Neutrophil (primary cell): ENCODE results near the gene STPG4.
"Not testable (repeated sequence)": the region's sequence is repeated elsewhere in the genome, so short reads cannot be mapped to it uniquely, and the experiment has no call there.

Experiments used
- H3K27ac ChIP-seq: fragments of 200-600 bp; sonication (generic); 2 replicates; pipeline ENCODE4 v1.5.1; 2016; ENCODE audit warnings: mild to moderate bottlenecking, moderate library complexity
- H3K27me3 ChIP-seq: fragments of 200-600 bp; sonication (generic); 2 replicates; pipeline ENCODE4 v1.6.0; 2016; ENCODE audit warnings: mild to moderate bottlenecking
- H3K36me3 ChIP-seq: fragments of 200-600 bp; sonication (generic); 2 replicates; pipeline ENCODE4 v1.5.1; 2017
- H3K4me1 ChIP-seq, 2 experiments: fragments of 200-600 bp in 1 of 2; sonication (generic) in 1 of 2; 1 replicate in 1 of 2; 2 replicates in 1 of 2; pipeline versions ENCODE4 v1.5.1 to v1.6.1; 2013 to 2016; ENCODE audit warnings: low read depth in 1 of 2, low read length in 1 of 2, mild to moderate bottlenecking in 1 of 2, moderate library complexity in 1 of 2; ENCODE audit not compliant: control insufficient read depth in 1 of 2, insufficient read depth in 1 of 2
- H3K4me3 ChIP-seq, 2 experiments: fragments of 200-600 bp in 1 of 2; sonication (generic) in 1 of 2; 1 replicate in 1 of 2; 2 replicates in 1 of 2; pipeline ENCODE4 v1.5.1; 2013 to 2016; ENCODE audit warnings: low read depth in 1 of 2, low read length in 1 of 2, mild to moderate bottlenecking in 1 of 2, moderate library complexity in 1 of 2
- H3K9me3 ChIP-seq: fragments of 200-600 bp; sonication (generic); 2 replicates; pipeline ENCODE4 v1.5.1; 2016
- TF ChIP-seq, protein P1 (sequence below): fragments of 200-600 bp; sonication (generic); IDR thresholded peaks from 2 replicates; pipeline ENCODE4 v1.5.1; 2016; ENCODE audit warnings: antibody characterized with exemption

Gene STPG4

DNA sequence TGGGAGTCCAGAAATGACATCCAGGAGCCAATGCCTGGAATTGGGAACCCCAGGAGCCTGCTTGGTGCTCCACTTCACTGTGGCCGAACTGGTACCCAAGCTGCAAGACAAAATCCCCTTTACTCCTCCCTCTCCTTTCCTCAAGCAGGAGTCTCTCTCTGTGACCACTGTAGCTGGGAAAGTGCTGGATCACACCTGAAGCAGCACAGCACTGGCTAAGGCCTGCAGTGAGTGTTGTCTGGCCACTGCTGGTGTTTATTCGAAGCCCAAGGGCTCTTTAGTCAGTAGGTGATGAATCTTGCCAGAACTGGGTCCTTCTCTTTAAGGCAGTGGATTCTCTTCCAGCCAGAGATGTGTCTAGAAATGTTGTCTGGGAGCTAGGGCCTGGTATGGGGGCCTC is 26.4 kb downstream of the STPG4 start:
- H3K36me3 ChIP-seq: no peaks in the 10 kb centered on the region

DNA sequence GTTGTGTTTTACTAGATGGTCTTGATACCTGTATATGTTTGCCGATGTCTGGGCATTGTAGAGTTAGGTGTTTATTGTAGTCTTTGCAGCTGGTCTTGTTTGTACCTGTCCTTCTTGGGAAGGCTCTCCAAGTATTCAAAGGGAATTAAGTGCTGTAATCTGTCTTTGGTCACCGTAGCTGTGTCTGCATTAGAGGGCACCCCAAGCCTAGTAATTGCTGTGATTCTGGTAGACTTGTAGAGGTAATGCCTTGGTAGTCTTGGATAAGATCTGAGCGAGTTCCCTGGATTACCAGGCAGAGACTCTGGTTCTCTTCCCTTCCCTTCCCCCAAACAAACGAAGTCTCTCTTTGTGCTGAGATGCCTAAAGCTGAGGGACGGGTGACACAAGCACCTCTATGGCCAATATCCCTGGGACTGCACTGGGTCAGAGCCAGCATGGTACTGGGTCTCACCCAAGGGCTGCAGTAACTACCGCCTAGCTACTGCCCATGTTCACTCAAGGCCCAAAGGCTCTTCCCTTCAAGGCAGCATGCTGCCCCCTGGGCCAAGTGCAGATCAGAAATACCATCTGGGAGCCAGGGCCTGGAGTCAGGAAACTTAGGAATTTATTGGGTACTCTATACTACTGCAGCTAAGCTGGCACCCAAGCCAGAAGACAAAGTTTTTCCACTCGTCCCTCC is 27.1 kb downstream of the STPG4 start:
- H3K4me3 ChIP-seq: no peak overlapping the region
- no peaks in the 10 kb centered on the region for H3K27me3 ChIP-seq
- no peak overlapping the region for H3K27ac ChIP-seq
- no peaks in the 10 kb centered on the region for H3K36me3 ChIP-seq
- H3K9me3 ChIP-seq: no peaks in the 10 kb centered on the region
- TF ChIP-seq, protein P1, sequence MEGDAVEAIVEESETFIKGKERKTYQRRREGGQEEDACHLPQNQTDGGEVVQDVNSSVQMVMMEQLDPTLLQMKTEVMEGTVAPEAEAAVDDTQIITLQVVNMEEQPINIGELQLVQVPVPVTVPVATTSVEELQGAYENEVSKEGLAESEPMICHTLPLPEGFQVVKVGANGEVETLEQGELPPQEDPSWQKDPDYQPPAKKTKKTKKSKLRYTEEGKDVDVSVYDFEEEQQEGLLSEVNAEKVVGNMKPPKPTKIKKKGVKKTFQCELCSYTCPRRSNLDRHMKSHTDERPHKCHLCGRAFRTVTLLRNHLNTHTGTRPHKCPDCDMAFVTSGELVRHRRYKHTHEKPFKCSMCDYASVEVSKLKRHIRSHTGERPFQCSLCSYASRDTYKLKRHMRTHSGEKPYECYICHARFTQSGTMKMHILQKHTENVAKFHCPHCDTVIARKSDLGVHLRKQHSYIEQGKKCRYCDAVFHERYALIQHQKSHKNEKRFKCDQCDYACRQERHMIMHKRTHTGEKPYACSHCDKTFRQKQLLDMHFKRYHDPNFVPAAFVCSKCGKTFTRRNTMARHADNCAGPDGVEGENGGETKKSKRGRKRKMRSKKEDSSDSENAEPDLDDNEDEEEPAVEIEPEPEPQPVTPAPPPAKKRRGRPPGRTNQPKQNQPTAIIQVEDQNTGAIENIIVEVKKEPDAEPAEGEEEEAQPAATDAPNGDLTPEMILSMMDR: no peak
- H3K4me1 ChIP-seq: no peaks in the 10 kb centered on the region

More for the DNA sequence above, 26.4 kb downstream of the STPG4 start:
- H3K9me3 ChIP-seq: no peaks in the 10 kb centered on the region
- no peaks in the 10 kb centered on the region for H3K27me3 ChIP-seq
- H3K4me3 ChIP-seq: no peak overlapping the region
- no peak overlapping the region for H3K27ac ChIP-seq
- H3K4me1 ChIP-seq: no peaks in the 10 kb centered on the region
- TF ChIP-seq, protein P1: no peak

DNA sequence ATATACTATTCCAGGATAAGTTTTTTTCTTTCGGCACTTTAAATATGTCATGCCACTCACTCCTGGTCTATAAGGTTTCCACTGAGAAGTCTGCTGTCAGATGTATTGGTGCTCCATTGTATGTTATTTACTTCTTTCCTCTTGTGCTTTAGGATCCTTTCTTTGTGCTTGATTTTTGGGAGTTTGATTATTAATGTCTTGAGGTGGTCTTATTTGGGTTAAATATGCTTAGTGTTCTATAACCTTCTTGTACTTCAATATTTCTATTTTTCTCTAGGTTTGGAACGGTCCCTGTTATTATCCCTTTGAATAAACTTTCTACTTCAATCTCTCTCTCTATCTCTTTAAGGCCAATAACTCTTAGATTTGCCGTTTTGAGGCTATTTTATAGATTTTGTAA is 28.3 kb downstream of the STPG4 start:
- H3K4me3 ChIP-seq: no peak overlapping the region
- TF ChIP-seq, protein P1: no peak
- H3K4me1 ChIP-seq: no peaks in the 10 kb centered on the region

DNA sequence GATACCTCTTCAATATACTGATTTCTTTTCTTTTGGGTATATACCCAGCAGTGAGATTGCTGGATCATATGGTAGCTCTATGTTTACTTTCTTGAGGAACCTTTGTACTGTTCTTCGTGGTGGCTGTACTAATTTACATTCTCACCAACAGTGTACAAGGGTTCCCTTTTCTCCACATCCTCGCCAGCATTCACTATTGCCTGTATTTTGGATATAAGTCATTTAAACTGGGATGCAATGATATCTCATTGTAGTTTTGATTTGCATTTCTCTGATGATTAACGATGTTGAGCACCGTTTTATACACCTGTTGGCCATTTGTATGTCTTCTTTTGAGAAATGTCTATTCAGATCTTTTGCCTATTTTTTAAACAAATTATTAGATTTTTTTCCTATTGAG is 30.4 kb downstream of the STPG4 start:
- not testable (repeated sequence) for H3K4me3 ChIP-seq, H3K36me3 ChIP-seq, H3K27me3 ChIP-seq, H3K9me3 ChIP-seq, H3K27ac ChIP-seq, H3K4me1 ChIP-seq

More for the DNA sequence above, 28.3 kb downstream of the STPG4 start:
- H3K27ac ChIP-seq: no peak overlapping the region
- no peaks in the 10 kb centered on the region for H3K36me3 ChIP-seq
- no peaks in the 10 kb centered on the region for H3K9me3 ChIP-seq
- no peaks in the 10 kb centered on the region for H3K27me3 ChIP-seq

DNA sequence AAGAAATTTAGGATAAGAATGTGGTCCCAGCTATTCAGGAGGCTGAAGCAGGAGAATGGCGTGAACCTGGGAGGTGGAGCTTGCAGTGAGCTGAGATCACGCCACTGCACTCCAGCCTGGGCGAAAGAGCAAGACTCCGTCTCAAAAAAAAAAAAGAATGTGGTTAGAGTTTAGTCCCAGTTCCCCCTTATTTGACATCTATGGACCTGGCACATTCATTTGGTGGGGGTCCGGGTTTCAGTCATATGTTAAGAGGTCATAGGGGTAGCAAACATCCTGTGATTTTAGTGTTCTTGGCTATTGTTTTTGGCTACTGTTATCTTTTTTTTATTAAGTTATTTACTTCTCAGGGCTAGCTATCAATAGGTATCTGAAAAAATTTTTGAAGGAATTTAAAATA is 34.7 kb downstream of the STPG4 start:
- not testable (repeated sequence) for H3K4me1 ChIP-seq, H3K27me3 ChIP-seq, H3K9me3 ChIP-seq, H3K36me3 ChIP-seq, H3K4me3 ChIP-seq, H3K27ac ChIP-seq

DNA sequence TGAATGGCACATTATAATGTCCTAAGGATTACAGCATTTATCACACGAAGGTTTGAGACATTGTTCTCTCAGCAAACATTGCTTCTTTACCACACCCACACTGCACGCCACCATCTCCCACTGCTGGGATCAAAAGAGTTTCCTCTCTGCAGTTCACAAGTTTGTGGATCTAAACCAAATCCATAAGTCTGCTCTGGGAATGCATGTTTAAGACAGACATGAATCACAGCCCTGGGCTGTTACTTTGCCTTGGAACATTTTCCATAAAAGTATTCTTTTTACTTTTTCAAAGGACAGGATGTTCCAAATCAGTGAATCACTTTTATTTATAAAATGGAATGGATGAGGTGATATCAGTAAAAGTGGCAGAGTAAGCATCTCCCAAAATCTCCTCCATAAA is 36.1 kb downstream of the STPG4 start:
- Histone ChIP-seq H3K9me3 (no peaks in the 10 kb centered on the region), H3K27me3 (no peaks in the 10 kb centered on the region), H3K4me3 (no peak overlapping the region), H3K36me3 (no peaks in the 10 kb centered on the region), H3K4me1 (no peaks in the 10 kb centered on the region), H3K27ac (no peak overlapping the region)
- TF ChIP-seq, protein P1: no peak
